ENCODE results near the gene COL27A1.

The COL27A1 gene

GRCh38 chr9:114249424-114250234, 94.3 kb downstream of the COL27A1 start:
- no peak for DNase-seq

- DNase-seq: no peak
Measured at GRCh38 chr9:114250235-114250568, 94.9 kb downstream of the COL27A1 start.

- no peak for DNase-seq
Measured at GRCh38 chr9:114250648-114251047, 95.3 kb downstream of the COL27A1 start.

- no peak for DNase-seq
Measured at GRCh38 chr9:114252394-114252793, 97.1 kb downstream of the COL27A1 start.

GRCh38 chr9:114256827-114257328, 101.5 kb downstream of the COL27A1 start:
- DNase-seq: no peak

GRCh38 chr9:114258218-114258617, 102.9 kb downstream of the COL27A1 start:
- no peak for DNase-seq

GRCh38 chr9:114258866-114259797, 103.8 kb downstream of the COL27A1 start:
- no peak for DNase-seq

- no peak for DNase-seq
Measured at GRCh38 chr9:114259798-114260523, 104.6 kb downstream of the COL27A1 start.

GRCh38 chr9:114261026-114261425, 105.7 kb downstream of the COL27A1 start:
- DNase-seq: no peak

- DNase-seq: no peak
Measured at GRCh38 chr9:114261987-114262386, 106.7 kb downstream of the COL27A1 start.

- DNase-seq: no peak
Measured at GRCh38 chr9:114263853-114264510, 108.6 kb downstream of the COL27A1 start.

- DNase-seq: no peak
Measured at GRCh38 chr9:114264806-114265550, 109.6 kb downstream of the COL27A1 start.

GRCh38 chr9:114266969-114267368, 111.6 kb downstream of the COL27A1 start:
- DNase-seq: no peak

GRCh38 chr9:114269023-114269422, 113.7 kb downstream of the COL27A1 start:
- no peak for DNase-seq

GRCh38 chr9:114270120-114270975, 115.0 kb downstream of the COL27A1 start:
- DNase-seq: no peak

- DNase-seq: peak; percentile 5
Measured at GRCh38 chr9:114271556-114272510, 116.5 kb downstream of the COL27A1 start.

GRCh38 chr9:114272739-114273431, 117.5 kb downstream of the COL27A1 start:
- DNase-seq: no peak

GRCh38 chr9:114273461-114273881, 118.1 kb downstream of the COL27A1 start:
- DNase-seq: no peak

GRCh38 chr9:114274217-114274616, 118.9 kb downstream of the COL27A1 start:
- DNase-seq: no peak
